ENCODE measurements around the gene GJB6.

The GJB6 gene

GRCh38 chr13:20227288-20227687, 4.8 kb downstream of the GJB6 start:
- no peak for DNase-seq

GRCh38 chr13:20222553-20222952, 9.6 kb downstream of the GJB6 start:
- DNase-seq, result no peak

- DNase-seq, result no peak
Observed at GRCh38 chr13:20221772-20222171, 10.3 kb downstream of the GJB6 start.

- DNase-seq, result no peak
Observed at GRCh38 chr13:20219577-20219976, 12.5 kb downstream of the GJB6 start.

- no peak for DNase-seq
Observed at GRCh38 chr13:20217168-20217567, 15.0 kb downstream of the GJB6 start.

- no peak for DNase-seq
Observed at GRCh38 chr13:20209948-20210347, 22.2 kb downstream of the GJB6 start.

- DNase-seq, result no peak
Observed at GRCh38 chr13:20206698-20207235, 25.4 kb downstream of the GJB6 start.

- no peak for DNase-seq
Observed at GRCh38 chr13:20206065-20206697, 25.9 kb downstream of the GJB6 start.

- DNase-seq, result no peak
Observed at GRCh38 chr13:20198781-20199180, 33.3 kb downstream of the GJB6 start.

GRCh38 chr13:20197361-20197834, 34.7 kb downstream of the GJB6 start:
- DNase-seq, result no peak

GRCh38 chr13:20195801-20196200, 36.3 kb downstream of the GJB6 start:
- no peak for DNase-seq

GRCh38 chr13:20193907-20194631, 38.0 kb downstream of the GJB6 start:
- DNase-seq, result no peak

GRCh38 chr13:20193162-20193906, 38.8 kb downstream of the GJB6 start:
- DNase-seq, result no peak

GRCh38 chr13:20192836-20193161, 39.3 kb downstream of the GJB6 start, which contains the start of gene GJB2:
TSS of gene GJB2 (minus strand) at chr13:20192938. CDS start at chr13:20189581, 3,357 bp downstream.
- DNase-seq, result no peak

- DNase-seq, result no peak
Observed at GRCh38 chr13:20192158-20192835, 39.8 kb downstream of the GJB6 start.

GRCh38 chr13:20191311-20192157, 40.6 kb downstream of the GJB6 start:
- no peak for DNase-seq

- DNase-seq, result no peak
Observed at GRCh38 chr13:20190481-20191310, 41.4 kb downstream of the GJB6 start.

GRCh38 chr13:20190076-20190475, 42.0 kb downstream of the GJB6 start:
- no peak for DNase-seq

- DNase-seq, result no peak
Observed at GRCh38 chr13:20188667-20189553, 43.2 kb downstream of the GJB6 start.

- DNase-seq, result no peak
Observed at GRCh38 chr13:20186771-20187170, 45.3 kb downstream of the GJB6 start.
